WTC11 (cell line): ENCODE results near the gene ATXN10. TPM values are rescaled to one million over a fixed set of nuclear protein-coding genes. Genes with fewer than 3 reads are reported as not detected.
A peak's percentile ranks its signal among the peaks of the same experiment; 100 is the strongest.

Source experiments
- ATAC-seq: fragments of 200-7000 bp; cut with Tn5 transposase; 2 replicates; pipeline ENCODE4 v1.10.0; 2021; ENCODE audit warnings: mild to moderate bottlenecking, moderate library complexity
- CTCF ChIA-PET: fragments of 300-600 bp; sonication (Branson Sonifier 250); formaldehyde crosslinking; loops from one replicate; lab custom pipeline; 2021; ENCODE audit warnings: antibody characterized with exemption; lab: Charles Lee
- POLR2A ChIA-PET: fragments of 350-600 bp; sonication (Branson Sonifier 250); formaldehyde crosslinking; loops from one replicate; lab custom pipeline; 2021; ENCODE audit warnings: antibody characterized with exemption; lab: Charles Lee
- DNase-seq: peaks from one replicate; pipeline ENCODE4 v3.0.0; 2021; ENCODE audit warnings: low spot score
- H3K27ac Mint-ChIP-seq: 2 replicates; pipeline ENCODE4 v1.8.0; 2021; ENCODE audit warnings: mixed read lengths
- H3K27me3 Mint-ChIP-seq: 2 replicates; pipeline ENCODE4 v1.8.0; 2021; ENCODE audit warnings: low read depth, mild to moderate bottlenecking, moderate library complexity, mixed read lengths
- H3K36me3 Mint-ChIP-seq: 2 replicates; pipeline ENCODE4 v1.8.0; 2021; ENCODE audit warnings: mixed read lengths
- H3K4me1 Mint-ChIP-seq: 2 replicates; pipeline ENCODE4 v1.8.0; 2022; ENCODE audit warnings: mixed read lengths
- H3K4me3 Mint-ChIP-seq: 2 replicates; pipeline ENCODE4 v1.8.0; 2021; ENCODE audit warnings: mild to moderate bottlenecking, moderate library complexity, mixed read lengths
- H3K9me3 Mint-ChIP-seq: 2 replicates; pipeline ENCODE4 v1.8.0; 2021; ENCODE audit warnings: mixed read lengths
- ATF6 ChIP-seq: sonication (generic); formaldehyde crosslinking; IDR thresholded peaks from 2 replicates; pipeline ENCODE4 v1.8.1; 2023; ENCODE audit warnings: mild to moderate bottlenecking, missing genetic modification reagents
- CBFB ChIP-seq: sonication (generic); formaldehyde crosslinking; IDR thresholded peaks from 2 replicates; pipeline ENCODE4 v1.8.1; 2022; ENCODE audit warnings: mild to moderate bottlenecking, low read depth, missing genetic modification reagents
- ESRRA ChIP-seq: sonication (generic); formaldehyde crosslinking; IDR thresholded peaks from 2 replicates; pipeline ENCODE4 v1.8.1; 2022; ENCODE audit warnings: mild to moderate bottlenecking, missing genetic modification reagents, borderline replicate concordance
- ETV6 ChIP-seq: sonication (generic); formaldehyde crosslinking; IDR thresholded peaks from 2 replicates; pipeline ENCODE4 v1.8.1; 2022; ENCODE audit warnings: mild to moderate bottlenecking, missing genetic modification reagents
- FOXJ3 ChIP-seq: sonication (generic); formaldehyde crosslinking; IDR thresholded peaks from 2 replicates; pipeline ENCODE4 v1.9.0; 2021; ENCODE audit warnings: missing genetic modification reagents, mild to moderate bottlenecking, borderline replicate concordance
- FOXK1 ChIP-seq: sonication (generic); formaldehyde crosslinking; IDR thresholded peaks from 2 replicates; pipeline ENCODE4 v1.8.0; 2022; ENCODE audit warnings: mild to moderate bottlenecking, moderate library complexity, missing genetic modification reagents
- HMGA2 ChIP-seq: fragments of 250-450 bp; sonication (Bioruptor Pico); IDR thresholded peaks from 2 replicates; pipeline ENCODE4 v1.4.0; 2021; ENCODE audit warnings: mild to moderate bottlenecking, moderate library complexity
- HMGXB4 ChIP-seq: sonication (generic); formaldehyde crosslinking; IDR thresholded peaks from 2 replicates; pipeline ENCODE4 v1.8.1; 2023; ENCODE audit warnings: mild to moderate bottlenecking, moderate library complexity, missing genetic modification reagents
- JAZF1 ChIP-seq: fragments of 250-450 bp; sonication (Bioruptor Pico); IDR thresholded peaks from 2 replicates; pipeline ENCODE4 v1.9.0; 2021; ENCODE audit warnings: moderate library complexity, mild to moderate bottlenecking, inconsistent platforms
- MXD4 ChIP-seq: fragments of 250-450 bp; sonication (Bioruptor Pico); IDR thresholded peaks from 2 replicates; pipeline ENCODE4 v1.8.0; 2021; ENCODE audit warnings: mild to moderate bottlenecking, moderate library complexity, borderline replicate concordance
- NR1H2 ChIP-seq: sonication (generic); formaldehyde crosslinking; IDR thresholded peaks from 2 replicates; pipeline ENCODE4 v1.9.0; 2021; ENCODE audit warnings: mild to moderate bottlenecking, moderate library complexity, missing genetic modification reagents
- NR2C2 ChIP-seq: sonication (generic); formaldehyde crosslinking; IDR thresholded peaks from 2 replicates; pipeline ENCODE4 v1.8.0; 2022; ENCODE audit warnings: mild to moderate bottlenecking, missing genetic modification reagents
- RORB ChIP-seq: fragments of 250-450 bp; sonication (Bioruptor Pico); IDR thresholded peaks from 2 replicates; pipeline ENCODE4 v1.9.0; 2021; ENCODE audit warnings: mild to moderate bottlenecking
- SMAD3 ChIP-seq: sonication (generic); formaldehyde crosslinking; IDR thresholded peaks from 2 replicates; pipeline ENCODE4 v1.8.0; 2022; ENCODE audit warnings: missing genetic modification reagents, mild to moderate bottlenecking, borderline replicate concordance
- SP1 ChIP-seq: sonication (generic); formaldehyde crosslinking; conservative IDR thresholded peaks from 2 replicates; pipeline ENCODE4 v1.8.1; 2022; ENCODE audit warnings: missing genetic modification reagents
- ZNF121 ChIP-seq: sonication (generic); formaldehyde crosslinking; IDR thresholded peaks from 2 replicates; pipeline ENCODE4 v1.8.0; 2023; ENCODE audit warnings: missing genetic modification reagents
- ZNF138 ChIP-seq: sonication (generic); formaldehyde crosslinking; conservative IDR thresholded peaks from 2 replicates; pipeline ENCODE4 v1.8.1; 2022; ENCODE audit warnings: mild to moderate bottlenecking, moderate library complexity, missing genetic modification reagents
- total RNA-seq: library from RNA; stranded (reverse); gene quantifications from 3 replicates; pipeline ENCODE4 v1.2.3, GENCODE V29; 2021
- TF ChIP-seq, protein P1 (sequence below): sonication (generic); formaldehyde crosslinking; IDR thresholded peaks from 2 replicates; pipeline ENCODE4 v1.8.0; 2023; ENCODE audit warnings: mild to moderate bottlenecking, missing genetic modification reagents
- TF ChIP-seq, protein P2 (sequence below): sonication (generic); formaldehyde crosslinking; conservative IDR thresholded peaks from 2 replicates; pipeline ENCODE4 v1.8.1; 2023; ENCODE audit warnings: mild to moderate bottlenecking, low read depth, missing genetic modification reagents, moderate library complexity
- TF ChIP-seq, protein P3 (sequence below): sonication (generic); formaldehyde crosslinking; IDR thresholded peaks from 2 replicates; pipeline ENCODE4 v1.8.1; 2022; ENCODE audit warnings: missing genetic modification reagents, borderline replicate concordance
- TF ChIP-seq, protein P4 (sequence below): sonication (generic); formaldehyde crosslinking; IDR thresholded peaks from 2 replicates; pipeline ENCODE4 v1.8.1; 2023; ENCODE audit warnings: mild to moderate bottlenecking, missing genetic modification reagents, moderate library complexity

The ATXN10 gene
- total RNA-seq, 1 experiment from 2014 or later: 185 TPM

DNA sequence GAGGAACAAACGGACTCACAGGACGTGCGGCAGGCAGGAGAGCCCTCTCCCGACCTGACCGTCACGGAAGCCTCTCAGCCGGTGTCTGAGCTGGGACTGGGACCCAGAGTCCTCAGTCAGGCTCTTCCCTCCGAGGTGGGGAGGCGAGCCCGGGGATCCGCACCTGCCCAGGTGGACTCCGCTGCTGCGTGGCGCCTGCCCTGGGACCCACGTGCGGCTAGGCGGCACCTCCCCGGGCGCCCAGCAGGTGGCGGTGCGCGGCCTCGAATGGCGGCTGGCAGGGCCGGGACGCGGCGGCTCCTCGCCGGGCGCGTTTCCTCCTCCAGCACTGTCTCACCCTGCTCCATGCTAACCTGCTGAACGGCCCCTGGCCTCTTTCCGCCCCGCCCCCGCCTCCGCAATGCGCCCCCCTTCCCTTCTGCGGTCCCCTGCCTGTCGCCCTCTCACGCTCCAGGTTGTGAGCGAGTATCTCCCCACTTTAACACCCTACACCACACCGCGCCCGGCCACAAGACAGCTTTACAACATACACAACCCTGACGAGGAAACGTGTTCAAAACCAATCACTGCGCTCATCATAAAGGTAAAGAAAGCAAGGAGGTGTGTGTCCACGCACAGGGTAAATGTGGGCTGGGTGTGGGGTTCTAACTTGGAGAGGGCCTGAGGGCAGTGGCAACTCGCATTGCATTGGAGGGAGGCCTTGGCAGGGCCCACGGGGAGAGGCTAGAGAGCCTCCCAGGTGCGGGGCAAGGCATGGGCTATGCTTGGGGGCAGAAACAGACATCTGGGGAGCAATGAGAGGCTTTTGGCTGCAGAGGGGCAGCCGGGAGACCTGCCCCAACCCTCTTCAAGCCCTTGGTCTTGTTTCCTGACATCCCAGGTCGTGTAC lies 25.9 kb upstream of the ATXN10 start (continued):
- TF ChIP-seq ATF6 (CRISPR knock-in tag) (no peak), SMAD3 (CRISPR knock-in tag) (no peak), NR2C2 (CRISPR knock-in tag) (no peak), ESRRA (CRISPR knock-in tag) (0 out of 2 replicates have a peak, but pooled peaks have one; percentile 31), ETV6 (CRISPR knock-in tag) (0 out of 2 replicates have a peak, but pooled peaks have one; percentile 10), SP1 (CRISPR knock-in tag) (peak; percentile 65), NR1H2 (CRISPR knock-in tag) (no peak)
- TF ChIP-seq, protein P1, sequence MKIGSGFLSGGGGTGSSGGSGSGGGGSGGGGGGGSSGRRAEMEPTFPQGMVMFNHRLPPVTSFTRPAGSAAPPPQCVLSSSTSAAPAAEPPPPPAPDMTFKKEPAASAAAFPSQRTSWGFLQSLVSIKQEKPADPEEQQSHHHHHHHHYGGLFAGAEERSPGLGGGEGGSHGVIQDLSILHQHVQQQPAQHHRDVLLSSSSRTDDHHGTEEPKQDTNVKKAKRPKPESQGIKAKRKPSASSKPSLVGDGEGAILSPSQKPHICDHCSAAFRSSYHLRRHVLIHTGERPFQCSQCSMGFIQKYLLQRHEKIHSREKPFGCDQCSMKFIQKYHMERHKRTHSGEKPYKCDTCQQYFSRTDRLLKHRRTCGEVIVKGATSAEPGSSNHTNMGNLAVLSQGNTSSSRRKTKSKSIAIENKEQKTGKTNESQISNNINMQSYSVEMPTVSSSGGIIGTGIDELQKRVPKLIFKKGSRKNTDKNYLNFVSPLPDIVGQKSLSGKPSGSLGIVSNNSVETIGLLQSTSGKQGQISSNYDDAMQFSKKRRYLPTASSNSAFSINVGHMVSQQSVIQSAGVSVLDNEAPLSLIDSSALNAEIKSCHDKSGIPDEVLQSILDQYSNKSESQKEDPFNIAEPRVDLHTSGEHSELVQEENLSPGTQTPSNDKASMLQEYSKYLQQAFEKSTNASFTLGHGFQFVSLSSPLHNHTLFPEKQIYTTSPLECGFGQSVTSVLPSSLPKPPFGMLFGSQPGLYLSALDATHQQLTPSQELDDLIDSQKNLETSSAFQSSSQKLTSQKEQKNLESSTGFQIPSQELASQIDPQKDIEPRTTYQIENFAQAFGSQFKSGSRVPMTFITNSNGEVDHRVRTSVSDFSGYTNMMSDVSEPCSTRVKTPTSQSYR (CRISPR knock-in tag): no peak
- TF ChIP-seq, protein P2, sequence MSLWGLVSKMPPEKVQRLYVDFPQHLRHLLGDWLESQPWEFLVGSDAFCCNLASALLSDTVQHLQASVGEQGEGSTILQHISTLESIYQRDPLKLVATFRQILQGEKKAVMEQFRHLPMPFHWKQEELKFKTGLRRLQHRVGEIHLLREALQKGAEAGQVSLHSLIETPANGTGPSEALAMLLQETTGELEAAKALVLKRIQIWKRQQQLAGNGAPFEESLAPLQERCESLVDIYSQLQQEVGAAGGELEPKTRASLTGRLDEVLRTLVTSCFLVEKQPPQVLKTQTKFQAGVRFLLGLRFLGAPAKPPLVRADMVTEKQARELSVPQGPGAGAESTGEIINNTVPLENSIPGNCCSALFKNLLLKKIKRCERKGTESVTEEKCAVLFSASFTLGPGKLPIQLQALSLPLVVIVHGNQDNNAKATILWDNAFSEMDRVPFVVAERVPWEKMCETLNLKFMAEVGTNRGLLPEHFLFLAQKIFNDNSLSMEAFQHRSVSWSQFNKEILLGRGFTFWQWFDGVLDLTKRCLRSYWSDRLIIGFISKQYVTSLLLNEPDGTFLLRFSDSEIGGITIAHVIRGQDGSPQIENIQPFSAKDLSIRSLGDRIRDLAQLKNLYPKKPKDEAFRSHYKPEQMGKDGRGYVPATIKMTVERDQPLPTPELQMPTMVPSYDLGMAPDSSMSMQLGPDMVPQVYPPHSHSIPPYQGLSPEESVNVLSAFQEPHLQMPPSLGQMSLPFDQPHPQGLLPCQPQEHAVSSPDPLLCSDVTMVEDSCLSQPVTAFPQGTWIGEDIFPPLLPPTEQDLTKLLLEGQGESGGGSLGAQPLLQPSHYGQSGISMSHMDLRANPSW (CRISPR knock-in tag): 0 out of 2 replicates have a peak, but pooled peaks have one; percentile 61

- DNase-seq: no peak
- POLR2A ChIA-PET: no interaction called here
- Mint-ChIP-seq H3K4me3 (no peak overlapping the region), H3K4me1 (peaks cover 19% of the 10 kb centered on the region), H3K36me3 (no peaks in the 10 kb centered on the region), H3K27ac (no peak overlapping the region), H3K27me3 (peaks cover 35% of the 10 kb centered on the region), H3K9me3 (peaks cover 4% of the 10 kb centered on the region; the same call in 1 of the 2 replicates)
- CTCF ChIA-PET: interaction anchor here (0.9 to 1.4 kb wide), 2 partner anchors 70 to 217 kb away, joined by 3 to 4 read pairs; no protein-coding TSS in a partner anchor
- ATAC-seq: no peak
- TF ChIP-seq RORB (CRISPR knock-in tag) (no peak), HMGXB4 (CRISPR knock-in tag) (no peak), FOXK1 (CRISPR knock-in tag) (no peak), MXD4 (CRISPR knock-in tag) (no peak), ZNF121 (CRISPR knock-in tag) (no peak), JAZF1 (no peak), ZNF138 (CRISPR knock-in tag) (no peak), HMGA2 (CRISPR knock-in tag) (no peak), FOXJ3 (CRISPR knock-in tag) (no peak), CBFB (CRISPR knock-in tag) (no peak)
- TF ChIP-seq, protein P3, sequence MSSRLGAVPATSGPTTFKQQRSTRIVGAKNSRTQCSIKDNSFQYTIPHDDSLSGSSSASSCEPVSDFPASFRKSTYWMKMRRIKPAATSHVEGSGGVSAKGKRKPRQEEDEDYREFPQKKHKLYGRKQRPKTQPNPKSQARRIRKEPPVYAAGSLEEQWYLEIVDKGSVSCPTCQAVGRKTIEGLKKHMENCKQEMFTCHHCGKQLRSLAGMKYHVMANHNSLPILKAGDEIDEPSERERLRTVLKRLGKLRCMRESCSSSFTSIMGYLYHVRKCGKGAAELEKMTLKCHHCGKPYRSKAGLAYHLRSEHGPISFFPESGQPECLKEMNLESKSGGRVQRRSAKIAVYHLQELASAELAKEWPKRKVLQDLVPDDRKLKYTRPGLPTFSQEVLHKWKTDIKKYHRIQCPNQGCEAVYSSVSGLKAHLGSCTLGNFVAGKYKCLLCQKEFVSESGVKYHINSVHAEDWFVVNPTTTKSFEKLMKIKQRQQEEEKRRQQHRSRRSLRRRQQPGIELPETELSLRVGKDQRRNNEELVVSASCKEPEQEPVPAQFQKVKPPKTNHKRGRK (CRISPR knock-in tag): no peak
- TF ChIP-seq, protein P4, sequence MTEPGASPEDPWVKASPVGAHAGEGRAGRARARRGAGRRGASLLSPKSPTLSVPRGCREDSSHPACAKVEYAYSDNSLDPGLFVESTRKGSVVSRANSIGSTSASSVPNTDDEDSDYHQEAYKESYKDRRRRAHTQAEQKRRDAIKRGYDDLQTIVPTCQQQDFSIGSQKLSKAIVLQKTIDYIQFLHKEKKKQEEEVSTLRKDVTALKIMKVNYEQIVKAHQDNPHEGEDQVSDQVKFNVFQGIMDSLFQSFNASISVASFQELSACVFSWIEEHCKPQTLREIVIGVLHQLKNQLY (CRISPR knock-in tag): no peak
These were observed 24.0 kb upstream of the ATXN10 start for GRCh38 chr22:45647532-45648225.
